ENCODE data around the gene ARRDC4. TPM values are rescaled to one million over a fixed set of nuclear protein-coding genes. Genes with fewer than 3 reads are reported as not detected.

Gene ARRDC4
- total RNA-seq, 1 experiment from 2014 or later, result 3.2 TPM

DNA sequence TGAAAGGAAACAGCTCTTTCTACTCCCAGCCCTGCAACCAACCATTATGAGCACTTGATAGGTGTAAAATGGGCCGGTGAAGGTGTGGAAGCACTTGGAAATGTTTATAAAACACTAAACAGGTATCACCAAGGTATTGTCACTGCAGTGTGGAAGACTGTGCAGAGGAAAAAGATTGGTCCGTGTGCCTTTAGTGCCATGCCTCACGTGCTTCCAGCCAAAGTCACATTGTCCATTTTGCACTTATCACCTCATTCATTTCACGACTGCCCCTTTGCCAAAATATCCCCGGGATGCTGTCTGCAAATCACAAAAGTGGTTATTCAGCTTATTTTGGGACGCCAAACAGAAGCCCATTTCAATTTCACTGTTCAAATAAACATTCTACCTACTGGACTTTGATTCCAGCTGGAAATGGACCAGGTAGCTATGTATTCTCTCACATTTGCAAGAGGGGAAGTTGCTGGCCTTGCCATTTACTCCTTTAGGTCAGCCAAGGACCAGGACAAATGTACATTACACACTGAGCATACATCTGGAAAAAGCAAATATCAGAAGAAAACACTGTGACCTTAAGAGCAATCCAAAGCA lies 58.4 kb downstream of the ARRDC4 start:
- Histone ChIP-seq H3K36me3 (ENCODE audit: control insufficient read depth, insufficient read depth, low read length) (no peaks in the 10 kb centered on the region), H3K4me1 (no peaks in the 10 kb centered on the region), H3K27me3 (replicated peaks; ENCODE audit: control insufficient read depth, insufficient read depth, low read length) (no peaks in the 10 kb centered on the region), H3K4me3 (ENCODE audit: low read depth, low read length) (no peak overlapping the region), H3K9me3 (no peaks in the 10 kb centered on the region)
- H3K4me1 Mint-ChIP-seq (ENCODE audit: low read depth, unreplicated experiment), result no peaks in the 10 kb centered on the region
- TF ChIP-seq, protein P1, sequence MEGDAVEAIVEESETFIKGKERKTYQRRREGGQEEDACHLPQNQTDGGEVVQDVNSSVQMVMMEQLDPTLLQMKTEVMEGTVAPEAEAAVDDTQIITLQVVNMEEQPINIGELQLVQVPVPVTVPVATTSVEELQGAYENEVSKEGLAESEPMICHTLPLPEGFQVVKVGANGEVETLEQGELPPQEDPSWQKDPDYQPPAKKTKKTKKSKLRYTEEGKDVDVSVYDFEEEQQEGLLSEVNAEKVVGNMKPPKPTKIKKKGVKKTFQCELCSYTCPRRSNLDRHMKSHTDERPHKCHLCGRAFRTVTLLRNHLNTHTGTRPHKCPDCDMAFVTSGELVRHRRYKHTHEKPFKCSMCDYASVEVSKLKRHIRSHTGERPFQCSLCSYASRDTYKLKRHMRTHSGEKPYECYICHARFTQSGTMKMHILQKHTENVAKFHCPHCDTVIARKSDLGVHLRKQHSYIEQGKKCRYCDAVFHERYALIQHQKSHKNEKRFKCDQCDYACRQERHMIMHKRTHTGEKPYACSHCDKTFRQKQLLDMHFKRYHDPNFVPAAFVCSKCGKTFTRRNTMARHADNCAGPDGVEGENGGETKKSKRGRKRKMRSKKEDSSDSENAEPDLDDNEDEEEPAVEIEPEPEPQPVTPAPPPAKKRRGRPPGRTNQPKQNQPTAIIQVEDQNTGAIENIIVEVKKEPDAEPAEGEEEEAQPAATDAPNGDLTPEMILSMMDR (IDR thresholded peaks at IDR 0.05; ENCODE audit: insufficient read depth in 1 of 2, low read depth in 1 of 2, low read length in 1 of 2, severe bottlenecking in 1 of 2, unreplicated experiment in 1 of 2), result no peak
- H3K27me3 Mint-ChIP-seq (ENCODE audit: insufficient read depth, unreplicated experiment), result no peaks in the 10 kb centered on the region
- POLR2A ChIA-PET, result no interaction called here
- H3K4me3 Mint-ChIP-seq (ENCODE audit: unreplicated experiment), result no peak overlapping the region
- BruUV-seq (replicated peaks), result no TSS peak
- CTCF ChIA-PET, result no interaction called here
- intact Hi-C loops (cut with micrococcal nuclease; ENCODE audit: unreplicated experiment), result no loop called here
- DNase-seq, result no peak
- no peaks in the 10 kb centered on the region for H3K36me3 Mint-ChIP-seq (ENCODE audit: insufficient read depth, unreplicated experiment)
- no peak overlapping the region for H3K27ac Mint-ChIP-seq (ENCODE audit: unreplicated experiment)
- no peaks in the 10 kb centered on the region for H3K9me3 Mint-ChIP-seq (ENCODE audit: unreplicated experiment)

Data from Caco-2 (cell line).